HPDE6-E6E7 (cell line): ENCODE results near the gene DGKH.
"Not testable (repeated sequence)": the region's sequence is repeated elsewhere in the genome, so short reads cannot be mapped to it uniquely, and the experiment has no call there.

Source experiments
- DNase-seq: peaks from one replicate; pipeline ENCODE4 v3.0.0; 2011; ENCODE audit warnings: missing footprints; ENCODE audit errors: extremely low spot score

DGKH gene

DNA sequence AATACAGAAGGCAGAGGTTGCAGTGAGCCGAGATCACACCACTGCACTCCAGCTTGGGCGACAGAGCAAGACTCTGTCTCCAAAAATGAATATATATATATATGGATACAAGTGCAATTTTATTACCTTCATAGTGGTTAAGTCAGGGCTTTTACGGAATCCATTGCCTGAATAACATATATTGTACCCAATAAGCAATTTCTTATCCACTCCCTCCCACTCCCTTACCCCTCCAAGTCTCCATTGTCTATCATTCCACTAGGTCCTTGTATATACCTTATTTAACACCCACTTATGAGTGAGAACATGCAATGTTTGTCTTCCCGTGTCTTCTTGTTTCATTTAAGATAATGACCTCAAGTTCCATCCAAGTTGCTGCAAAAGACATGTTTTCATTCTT is 175.2 kb downstream of the DGKH start:
- DNase-seq = no peak

DNA sequence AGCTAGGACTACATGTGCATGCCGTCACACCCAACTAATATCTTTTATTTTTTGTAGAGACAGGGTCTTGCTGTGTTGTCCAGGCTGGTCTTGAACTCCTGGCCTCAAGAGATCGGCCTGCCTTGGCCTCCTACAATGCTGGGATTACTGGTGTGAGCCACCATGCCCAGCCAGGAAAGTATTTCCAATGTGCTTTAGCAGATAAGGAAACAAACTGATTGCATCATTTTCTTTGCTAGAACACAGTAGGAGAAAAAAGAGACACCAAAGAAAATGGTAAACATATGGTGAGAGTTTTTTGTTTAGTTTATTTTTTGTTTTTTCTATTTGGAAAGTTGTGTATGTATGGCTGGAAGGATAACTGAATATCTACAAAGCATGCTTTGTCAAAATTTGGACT is 176.6 kb downstream of the DGKH start:
- no peak for DNase-seq

DNA sequence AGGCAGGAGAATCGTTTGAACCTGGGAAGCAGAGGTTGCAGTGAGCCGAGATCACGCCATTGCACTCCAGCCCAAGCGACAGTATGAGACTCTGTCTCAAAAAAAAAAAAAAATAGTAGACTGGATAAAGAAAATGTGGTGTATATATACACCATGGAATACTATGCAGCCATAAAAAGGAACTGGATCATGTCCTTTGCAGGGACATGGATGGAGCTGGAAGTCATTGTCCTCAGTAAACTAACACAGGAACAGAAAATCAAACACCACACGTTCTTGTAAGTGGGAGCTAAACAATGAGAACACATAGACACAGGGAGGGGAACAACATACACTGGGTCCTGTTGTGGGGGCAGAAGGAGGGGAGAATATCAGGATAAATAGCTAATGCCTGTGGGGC is 178.3 kb downstream of the DGKH start:
- not testable (repeated sequence) for DNase-seq

- no peak for DNase-seq
Measured at GRCh38 chr13:42228527-42228926, 180.1 kb downstream of the DGKH start.

- DNase-seq = no peak
Measured at GRCh38 chr13:42229287-42229686, 180.8 kb downstream of the DGKH start.

DNA sequence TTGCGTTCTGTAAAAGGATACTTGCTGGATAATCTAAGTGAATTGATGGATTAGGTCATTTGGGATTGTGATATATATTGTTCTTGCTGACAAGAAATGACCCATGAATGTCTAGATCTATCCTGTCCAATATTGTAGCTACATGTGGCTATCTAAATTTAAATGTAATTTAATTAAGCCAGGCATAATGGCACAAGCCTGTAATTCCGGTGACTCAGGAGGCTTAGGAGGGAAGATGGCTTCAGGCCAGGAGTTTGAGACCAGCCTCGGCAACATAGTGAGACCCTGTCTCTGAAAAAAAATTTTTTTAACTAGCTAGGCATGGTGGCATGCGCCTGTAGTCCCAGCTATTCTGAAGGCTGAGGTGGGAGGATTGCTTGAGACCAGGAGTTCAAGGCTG is 184.2 kb downstream of the DGKH start:
- no peak for DNase-seq

DNA sequence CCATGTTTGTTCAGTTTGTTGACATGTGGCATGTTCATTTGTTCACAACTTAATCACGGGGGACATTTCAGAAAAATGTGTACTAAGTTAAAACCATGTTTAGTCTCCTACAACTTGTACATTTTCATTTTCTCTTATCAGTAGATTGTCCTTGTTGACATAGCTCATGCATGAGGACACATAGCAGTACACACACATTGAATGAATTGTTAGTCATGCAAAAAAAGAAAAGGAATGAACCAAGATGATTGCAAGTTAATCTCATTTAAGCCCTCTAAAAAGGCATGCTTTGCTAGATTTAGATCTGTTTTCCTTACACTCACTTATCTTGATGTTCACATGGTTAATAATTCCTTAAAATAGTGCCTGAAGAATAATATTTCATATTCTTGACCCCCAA is 185.3 kb downstream of the DGKH start:
- DNase-seq = no peak

DNA sequence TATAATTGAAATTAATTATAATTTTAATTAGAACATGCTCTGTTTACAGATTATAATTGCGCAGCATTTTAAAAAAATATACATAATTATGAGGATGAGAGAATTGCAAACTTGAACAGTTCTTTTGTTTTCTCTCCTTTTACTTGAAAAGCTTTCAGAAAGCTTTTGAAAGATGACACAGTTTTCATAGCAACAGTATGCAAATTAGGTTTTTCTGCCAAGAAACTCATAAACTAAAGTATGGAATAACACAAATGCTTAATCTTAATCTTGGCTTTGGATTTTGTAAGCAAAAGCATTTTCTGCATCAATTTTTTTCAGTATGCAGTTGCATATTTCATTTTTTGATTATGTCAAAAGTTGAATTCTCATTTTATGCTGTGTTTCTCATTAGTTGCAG is 190.7 kb downstream of the DGKH start:
- DNase-seq = no peak

GRCh38 chr13:42239644-42240043 is 191.2 kb downstream of the DGKH start:
- no peak for DNase-seq

DNA sequence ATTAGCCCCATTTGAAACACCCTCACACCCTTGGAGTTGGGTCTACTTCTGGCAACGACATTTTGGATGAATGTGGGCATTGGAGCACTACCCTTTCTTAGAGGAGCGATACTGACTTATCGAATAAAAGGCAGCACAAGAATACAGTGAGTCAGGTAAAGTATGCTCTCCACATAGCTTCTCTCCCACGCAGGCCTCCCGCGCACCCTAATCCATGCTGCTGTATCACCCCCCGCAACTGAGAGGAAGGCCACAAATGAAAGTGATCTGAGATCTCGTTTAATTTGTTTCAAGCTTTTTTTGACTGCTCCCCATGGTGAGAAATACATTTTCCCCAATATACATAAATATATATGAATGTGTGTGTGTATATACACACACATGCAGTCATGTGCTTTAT is 198.1 kb downstream of the DGKH start:
- no peak for DNase-seq

GRCh38 chr13:42247883-42248282 is 199.4 kb downstream of the DGKH start:
- DNase-seq = no peak

DNA sequence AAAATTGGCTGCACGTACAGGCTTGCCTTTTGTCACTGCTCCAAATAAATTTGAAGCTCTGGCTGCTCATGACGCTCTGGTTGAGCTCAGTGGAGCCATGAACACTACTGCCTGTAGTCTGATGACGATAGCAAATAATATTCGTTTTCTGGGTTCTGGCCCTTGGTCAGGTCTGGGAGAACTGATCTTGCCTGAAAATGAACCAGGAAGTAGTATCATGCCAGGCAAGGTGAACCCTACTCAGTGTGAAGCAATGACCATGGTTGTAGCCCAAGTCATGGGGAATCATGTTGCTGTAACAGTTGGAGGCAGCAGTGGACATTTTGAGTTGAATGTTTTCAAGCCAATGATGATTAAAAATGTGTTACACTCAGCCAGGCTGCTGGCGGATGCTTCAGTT is 207.4 kb downstream of the DGKH start:
- DNase-seq = no peak

- no peak for DNase-seq
Measured at GRCh38 chr13:42258747-42259146, 210.3 kb downstream of the DGKH start.

DNA sequence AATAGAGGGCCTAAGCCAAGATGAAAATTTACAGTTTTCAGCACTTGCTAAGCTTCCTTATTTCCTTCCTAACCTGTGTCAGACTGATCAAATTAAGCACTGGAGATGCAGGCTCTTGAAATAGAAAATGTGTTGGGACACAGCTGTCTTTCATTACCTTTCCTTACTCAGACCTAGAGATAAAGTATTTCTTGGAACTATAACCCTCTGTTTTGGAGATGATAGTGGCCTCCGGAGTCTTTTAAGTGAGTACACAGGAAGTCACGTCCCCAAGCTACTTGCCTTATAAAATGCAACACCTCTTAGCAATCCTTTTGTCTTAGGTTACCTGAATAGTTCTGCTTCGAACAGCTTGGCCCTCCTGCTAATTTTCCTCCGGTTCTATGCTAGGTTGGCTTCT is 211.1 kb downstream of the DGKH start:
- no peak for DNase-seq

GRCh38 chr13:42260903-42261654 is 212.6 kb downstream of the DGKH start:
- no peak for DNase-seq

DNA sequence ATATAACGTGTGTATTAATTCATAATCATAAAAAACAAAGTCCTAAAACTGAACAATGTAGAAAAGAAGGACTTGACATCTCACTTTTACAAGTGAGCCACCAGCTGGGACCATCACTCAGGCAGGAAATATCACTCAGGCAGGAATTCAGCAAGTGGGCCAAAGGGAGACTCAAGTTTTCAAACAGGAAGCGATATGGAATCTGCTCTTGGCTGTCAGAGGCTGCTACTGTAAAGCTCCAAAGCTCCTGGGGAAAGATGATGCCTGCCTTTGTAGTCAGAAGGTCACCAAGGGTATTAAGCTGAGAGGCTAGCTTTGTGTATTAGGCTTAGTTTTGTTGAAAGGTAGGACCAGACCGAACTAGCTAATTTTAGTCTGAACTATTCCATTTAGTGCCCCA is 218.0 kb downstream of the DGKH start:
- no peak for DNase-seq

DNA sequence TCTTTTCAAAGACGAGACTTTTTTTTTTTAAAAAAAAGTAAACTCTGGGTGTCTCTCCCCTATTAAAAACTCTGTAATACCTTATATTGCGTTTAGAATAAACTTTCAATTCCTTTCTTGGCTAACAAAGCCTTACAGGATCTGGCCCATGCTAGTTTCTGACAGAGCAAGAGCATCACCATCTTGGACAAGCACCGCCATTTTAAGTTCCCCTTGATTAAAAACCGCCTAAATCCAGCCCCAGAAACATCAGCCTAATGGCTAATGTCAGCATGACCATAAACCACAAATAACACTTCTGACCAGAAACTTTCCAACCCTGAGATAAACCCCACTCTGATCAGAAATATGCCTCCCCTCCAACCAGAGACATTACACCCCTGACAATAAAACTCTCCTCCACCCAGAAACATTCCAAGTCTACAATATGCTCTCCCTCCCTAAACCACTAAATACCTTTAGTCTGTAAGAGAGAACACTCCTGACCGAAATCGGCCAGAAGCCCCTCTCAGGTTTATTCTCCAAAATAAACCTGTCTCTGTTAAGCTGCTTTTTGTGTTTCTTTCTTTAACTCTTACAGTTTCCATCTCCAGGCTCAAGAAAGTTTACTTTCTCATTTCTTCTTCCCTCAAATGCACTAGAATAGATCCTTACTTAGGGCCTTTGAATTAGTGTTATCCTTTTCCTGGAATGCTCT is 221.9 kb downstream of the DGKH start:
- DNase-seq = no peak

- no peak for DNase-seq
Measured at GRCh38 chr13:42270857-42271215, 222.4 kb downstream of the DGKH start.

GRCh38 chr13:42271337-42272114 is 223.1 kb downstream of the DGKH start:
- peak; percentile 67 for DNase-seq

- peak; percentile 1 for DNase-seq
Measured at GRCh38 chr13:42272115-42272803, 223.8 kb downstream of the DGKH start, which contains the start of gene AKAP11. Gene AKAP11 (plus strand): TSS chr13:42272152. CDS start chr13:42286349, 14,197 bp downstream.

- DNase-seq = no peak
Measured at GRCh38 chr13:42272804-42273175, 224.3 kb downstream of the DGKH start.
